Measurements from ENCODE around the gene RBM11. TPM values are rescaled to one million over a fixed set of nuclear protein-coding genes. Genes with fewer than 3 reads are reported as not detected.

The RBM11 gene
- total RNA-seq, 6 experiments from 2014 or later: 0.24 to 0.37 TPM; not detected in 4

DNA sequence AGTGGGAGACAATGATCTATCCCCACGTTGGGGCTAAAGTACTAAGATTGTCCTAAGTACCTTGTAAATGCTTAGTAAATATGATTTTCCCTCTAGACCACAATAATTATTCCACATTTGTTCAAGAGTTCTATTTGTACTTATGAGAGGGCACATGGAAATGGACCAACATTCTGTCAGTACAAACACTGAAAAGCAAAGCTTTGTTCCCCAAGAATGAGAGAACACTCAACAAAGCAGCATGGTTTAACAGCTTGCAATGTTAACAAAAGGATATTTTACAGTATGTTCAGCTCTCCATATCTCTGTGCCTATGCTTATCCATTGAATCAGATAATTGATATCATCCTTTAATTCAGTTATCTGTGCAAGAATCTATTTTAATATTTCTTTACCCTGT, 35.4 kb downstream of the RBM11 start:
- H3K36me3 ChIP-seq: no peaks in the 10 kb centered on the region
- DNase-seq: no peak
- no peaks in the 10 kb centered on the region for H3K9me3 ChIP-seq
- no peaks in the 10 kb centered on the region for H3K27me3 ChIP-seq
- no peak for ATAC-seq
- no peak for TF ChIP-seq POLR2A (IDR thresholded peaks at IDR 0.05)
- TF ChIP-seq, protein P1, sequence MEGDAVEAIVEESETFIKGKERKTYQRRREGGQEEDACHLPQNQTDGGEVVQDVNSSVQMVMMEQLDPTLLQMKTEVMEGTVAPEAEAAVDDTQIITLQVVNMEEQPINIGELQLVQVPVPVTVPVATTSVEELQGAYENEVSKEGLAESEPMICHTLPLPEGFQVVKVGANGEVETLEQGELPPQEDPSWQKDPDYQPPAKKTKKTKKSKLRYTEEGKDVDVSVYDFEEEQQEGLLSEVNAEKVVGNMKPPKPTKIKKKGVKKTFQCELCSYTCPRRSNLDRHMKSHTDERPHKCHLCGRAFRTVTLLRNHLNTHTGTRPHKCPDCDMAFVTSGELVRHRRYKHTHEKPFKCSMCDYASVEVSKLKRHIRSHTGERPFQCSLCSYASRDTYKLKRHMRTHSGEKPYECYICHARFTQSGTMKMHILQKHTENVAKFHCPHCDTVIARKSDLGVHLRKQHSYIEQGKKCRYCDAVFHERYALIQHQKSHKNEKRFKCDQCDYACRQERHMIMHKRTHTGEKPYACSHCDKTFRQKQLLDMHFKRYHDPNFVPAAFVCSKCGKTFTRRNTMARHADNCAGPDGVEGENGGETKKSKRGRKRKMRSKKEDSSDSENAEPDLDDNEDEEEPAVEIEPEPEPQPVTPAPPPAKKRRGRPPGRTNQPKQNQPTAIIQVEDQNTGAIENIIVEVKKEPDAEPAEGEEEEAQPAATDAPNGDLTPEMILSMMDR (IDR thresholded peaks at IDR 0.05): no peak
- H3K4me1 ChIP-seq: peaks cover 0 to 4% (median 0%) of the 10 kb centered on the region in 4 donors
- WGBS (ENCODE audit: insufficient coverage, low coverage, low lambda C conversion rate, missing lambda C conversion rate): 19% methylated on average over 1 of the region's 1 CpG
- H3K4me3 ChIP-seq: no peak overlapping the region
- no peak overlapping the region for H3K27ac ChIP-seq
- intact Hi-C loops (cut with DNase I): no loop called here

DNA sequence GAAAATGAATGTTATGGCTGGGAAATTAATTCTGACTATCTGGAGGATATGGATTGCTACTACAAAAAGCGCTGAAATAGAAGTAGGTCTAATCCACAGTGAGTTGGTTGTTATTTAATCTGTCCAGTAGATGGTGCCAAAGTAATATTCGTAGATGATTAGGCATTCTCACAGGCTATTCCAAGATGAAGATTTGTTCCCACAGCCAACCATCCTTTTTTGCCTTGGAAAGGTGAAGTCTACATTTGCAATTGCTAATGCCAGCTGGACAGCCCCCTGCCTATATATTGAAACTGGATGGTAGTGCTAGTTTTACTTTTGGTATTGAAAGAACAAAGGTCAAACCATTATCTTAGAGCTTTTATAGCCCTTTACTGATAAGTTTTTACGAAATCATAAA, 43.8 kb downstream of the RBM11 start:
- intact Hi-C loops (cut with DNase I): no loop called here
- Histone ChIP-seq H3K27me3 (no peaks in the 10 kb centered on the region), H3K36me3 (no peaks in the 10 kb centered on the region), H3K4me1 (no peaks in the 10 kb centered on the region), H3K4me3 (no peak overlapping the region), H3K27ac (no peak overlapping the region), H3K9me3 (no peaks in the 10 kb centered on the region)
- no peak for DNase-seq
- no peak for TF ChIP-seq POLR2A (IDR thresholded peaks at IDR 0.05)
- TF ChIP-seq, protein P1 (IDR thresholded peaks at IDR 0.05): peak; percentile 54 to 69 (median 64)
- 17% methylated on average over 3 of the region's 3 CpGs for WGBS (ENCODE audit: insufficient coverage, low coverage, low lambda C conversion rate, missing lambda C conversion rate)
- ATAC-seq: peak; percentile 91 to 96 (median 92)

DNA sequence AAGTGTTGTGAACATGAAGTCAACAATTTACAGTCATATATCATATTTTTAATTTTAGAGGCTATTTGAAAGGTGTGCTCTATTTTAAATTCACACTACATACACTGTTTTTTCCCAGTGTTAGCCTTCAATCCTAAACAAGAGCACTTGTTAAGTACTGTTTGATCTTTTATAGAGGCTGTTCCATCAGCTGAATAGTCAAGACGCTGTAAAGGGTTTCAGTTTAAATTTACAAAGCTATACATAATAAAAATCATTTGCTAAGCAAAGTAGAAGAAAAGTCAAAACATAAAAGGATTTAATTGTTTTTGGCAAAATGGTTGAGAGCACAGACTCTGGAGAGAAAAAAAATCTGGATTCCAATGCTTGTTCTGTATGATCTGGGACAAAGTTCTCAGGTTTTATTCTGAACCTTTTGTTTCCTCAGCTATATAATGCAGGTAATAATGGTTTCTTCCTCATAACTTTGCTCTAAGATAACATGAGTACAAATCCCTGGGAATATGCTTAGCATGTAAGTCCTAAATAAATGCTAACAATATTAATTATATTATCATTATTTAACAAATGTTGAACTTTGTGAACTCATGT, 44.3 kb downstream of the RBM11 start:
- no peak overlapping the region for H3K4me3 ChIP-seq

DNA sequence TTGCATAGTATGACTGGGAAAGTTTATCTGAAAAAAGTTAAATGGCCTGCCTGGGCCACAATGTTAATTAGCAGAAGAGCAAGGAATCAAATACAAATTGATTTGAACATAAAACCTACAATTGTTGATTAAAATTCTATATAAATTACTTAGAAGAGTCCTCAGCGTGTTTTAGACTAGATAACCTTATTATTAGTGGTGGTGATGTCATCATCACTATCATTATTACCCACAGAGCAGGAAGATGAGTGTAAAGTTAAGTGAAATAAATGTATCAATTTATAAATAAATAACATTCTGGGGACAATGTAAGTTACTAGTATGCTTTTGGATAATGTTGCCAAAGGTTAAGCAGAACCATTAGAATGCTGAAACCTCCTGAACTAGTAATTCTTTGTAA, 46.1 kb downstream of the RBM11 start:
- Histone ChIP-seq H3K4me3 (no peak overlapping the region), H3K27ac (no peak overlapping the region), H3K27me3 (no peaks in the 10 kb centered on the region), H3K4me1 (no peaks in the 10 kb centered on the region), H3K9me3 (no peaks in the 10 kb centered on the region), H3K36me3 (no peaks in the 10 kb centered on the region)
- DNase-seq (no peak), ATAC-seq (no peak)
- intact Hi-C loops (cut with DNase I): no loop called here
- WGBS (ENCODE audit: insufficient coverage, low coverage, low lambda C conversion rate, missing lambda C conversion rate): 35% methylated on average over 1 of the region's 1 CpG
- no peak for TF ChIP-seq POLR2A (IDR thresholded peaks at IDR 0.05)
- TF ChIP-seq, protein P1 (IDR thresholded peaks at IDR 0.05): no peak

More for the DNA sequence above, 44.3 kb downstream of the RBM11 start:
- Histone ChIP-seq H3K4me1 (no peaks in the 10 kb centered on the region), H3K9me3 (no peaks in the 10 kb centered on the region), H3K36me3 (no peaks in the 10 kb centered on the region), H3K27ac (no peak overlapping the region), H3K27me3 (no peaks in the 10 kb centered on the region)
- DNase-seq: no peak
- no peak for TF ChIP-seq POLR2A (IDR thresholded peaks at IDR 0.05)
- TF ChIP-seq, protein P1 (IDR thresholded peaks at IDR 0.05): no peak
- peak in 1 of 4 donors; percentile 19 for ATAC-seq
- intact Hi-C loops (cut with DNase I): no loop called here
- 25% methylated on average over 1 of the region's 1 CpG for WGBS (ENCODE audit: insufficient coverage, low coverage, low lambda C conversion rate, missing lambda C conversion rate)
